ENCODE results near the gene EVA1C. TPM values are rescaled to one million over a fixed set of nuclear protein-coding genes. Genes with fewer than 3 reads are reported as not detected.

EVA1C gene
- total RNA-seq, 1 experiment from 2014 or later: 16.1 TPM

- no peaks in the 10 kb centered on the region for H3F3A ChIP-seq (ENCODE audit: low read length, unreplicated experiment)
- POLR2A ChIA-PET (ENCODE audit: unreplicated experiment): no interaction called here
- no peak overlapping the region for H2AFZ ChIP-seq (ENCODE audit: low read length)
- CTCF ChIA-PET: interaction anchor here (1.1 kb wide), 1 partner anchor 114 kb away, joined by 5 read pairs; no protein-coding TSS in a partner anchor
- no peaks in the 10 kb centered on the region for H3K36me3 ChIP-seq (ENCODE audit: low read depth, low read length)
- H4K20me1 ChIP-seq (ENCODE audit: low read length): no peaks in the 10 kb centered on the region
- H3K27me3 ChIP-seq (ENCODE audit: low read length): no peaks in the 10 kb centered on the region
- H3K79me2 ChIP-seq (ENCODE audit: low read length): no peaks in the 10 kb centered on the region
- no TSS peak for BruUV-seq (replicated peaks)
- no peak overlapping the region for H3K4me3 ChIP-seq (ENCODE audit: low read length)
- H3K27ac ChIP-seq (ENCODE audit: low read length): peak overlapping the region; percentile 93
- intact Hi-C loops (cut with micrococcal nuclease): loop anchor here (1.0 kb wide), 1 partner anchor 84 kb away; no protein-coding TSS in a partner anchor
- no peak overlapping the region for H3K4me2 ChIP-seq (ENCODE audit: low read length)
- H3K9me3 ChIP-seq (ENCODE audit: low read length): no peaks in the 10 kb centered on the region
- DNase-seq: peak; percentile 82
- H3K9me2 ChIP-seq (replicated peaks; ENCODE audit: low read length): no peaks in the 10 kb centered on the region
- peak; percentile 95 for ATAC-seq
- TF ChIP-seq EZH2 (IDR thresholded peaks at IDR 0.05; ENCODE audit: low read length, unreplicated experiment): no peak
- no peak for TF ChIP-seq EZH2phosphoT487 (IDR thresholded peaks at IDR 0.05; ENCODE audit: borderline replicate concordance, low read length)
- TF ChIP-seq CTCF (conservative IDR thresholded peaks at IDR 0.05; ENCODE audit: low read depth, low read length): no peak
- H3K9ac ChIP-seq (ENCODE audit: low read length): peak overlapping the region; percentile 82
- peaks cover 20% of the 10 kb centered on the region for H3K4me1 ChIP-seq (ENCODE audit: insufficient read depth, low read length)
These were observed 104.5 kb downstream of the EVA1C start for GRCh38 chr21:32516756-32517649.

GRCh38 chr21:32519945-32520874, 107.7 kb downstream of the EVA1C start:
- Histone ChIP-seq H3K36me3 (ENCODE audit: low read depth, low read length) (no peaks in the 10 kb centered on the region), H4K20me1 (ENCODE audit: low read length) (no peaks in the 10 kb centered on the region), H3K4me1 (ENCODE audit: insufficient read depth, low read length) (peaks cover 26% of the 10 kb centered on the region), H2AFZ (ENCODE audit: low read length) (no peak overlapping the region), H3K4me3 (ENCODE audit: low read length) (no peak overlapping the region), H3K79me2 (ENCODE audit: low read length) (no peaks in the 10 kb centered on the region), H3K4me2 (ENCODE audit: low read length) (no peak overlapping the region), H3K27me3 (ENCODE audit: low read length) (no peaks in the 10 kb centered on the region), H3K9me2 (replicated peaks; ENCODE audit: low read length) (no peaks in the 10 kb centered on the region), H3K27ac (ENCODE audit: low read length) (peak overlapping the region; percentile 61; the same call in 1 of the 2 replicates), H3K9me3 (ENCODE audit: low read length) (no peaks in the 10 kb centered on the region), H3F3A (ENCODE audit: low read length, unreplicated experiment) (no peaks in the 10 kb centered on the region), H3K9ac (ENCODE audit: low read length) (no peak overlapping the region; the same call in 1 of the 2 replicates)
- ChIA-PET POLR2A (ENCODE audit: unreplicated experiment) (no interaction called here), CTCF (no interaction called here)
- TF ChIP-seq CTCF (conservative IDR thresholded peaks at IDR 0.05; ENCODE audit: low read depth, low read length) (no peak), EZH2 (IDR thresholded peaks at IDR 0.05; ENCODE audit: low read length, unreplicated experiment) (no peak), EZH2phosphoT487 (IDR thresholded peaks at IDR 0.05; ENCODE audit: borderline replicate concordance, low read length) (no peak)
- ATAC-seq (no peak), DNase-seq (no peak)
- no TSS peak for BruUV-seq (replicated peaks)
- intact Hi-C loops (cut with micrococcal nuclease): no loop called here
